Activated effector memory CD4-positive, alpha-beta T cell treated with Interleukin-2 at 50 U/mL for 16 hours (primary cell): Measurements from ENCODE around the gene BAIAP2.
"Not testable (repeated sequence)": the region's sequence is repeated elsewhere in the genome, so short reads cannot be mapped to it uniquely, and the experiment has no call there.

Experiments
- DNase-seq: peaks from one replicate; pipeline ENCODE4 v3.0.0-alpha.2; 2020

The BAIAP2 gene

DNA sequence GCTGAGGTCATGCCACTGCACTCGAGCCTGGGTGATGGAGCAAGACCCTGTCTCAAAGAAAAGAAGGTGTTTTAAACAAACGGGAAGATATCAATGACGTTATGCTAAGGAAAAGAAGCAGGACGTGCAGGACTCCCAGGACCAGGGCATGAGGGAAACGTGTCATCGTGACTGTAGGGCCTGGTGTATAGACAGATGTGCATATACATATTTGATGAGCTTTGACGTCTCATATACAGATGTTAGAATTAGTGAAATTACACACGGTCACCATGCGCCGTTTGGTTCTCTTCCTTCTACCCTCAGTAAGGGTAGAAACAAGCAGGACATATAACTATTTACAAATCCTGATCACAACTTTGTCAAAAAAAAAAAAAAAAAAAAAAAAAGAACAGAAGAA is 112.8 kb downstream of the BAIAP2 start:
- DNase-seq: no peak

DNA sequence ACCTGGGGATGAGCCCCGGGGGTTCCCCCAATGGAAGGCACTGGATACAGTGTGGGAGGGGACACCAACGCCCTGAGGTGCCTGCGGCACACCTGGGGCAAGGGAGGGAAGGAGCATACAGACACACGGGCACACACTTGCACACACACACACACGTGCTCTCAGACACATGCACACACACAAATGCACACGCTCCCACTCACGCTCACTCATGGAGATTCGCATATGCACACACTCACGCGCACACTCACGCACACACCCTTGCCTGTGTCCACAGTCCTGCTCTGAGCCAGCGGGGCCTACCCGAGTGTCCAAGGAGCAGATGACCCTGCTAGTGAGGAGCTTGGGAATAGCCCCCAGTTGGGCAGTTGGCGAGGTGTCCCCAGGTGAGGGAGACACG is 113.6 kb downstream of the BAIAP2 start:
- DNase-seq: no peak

DNA sequence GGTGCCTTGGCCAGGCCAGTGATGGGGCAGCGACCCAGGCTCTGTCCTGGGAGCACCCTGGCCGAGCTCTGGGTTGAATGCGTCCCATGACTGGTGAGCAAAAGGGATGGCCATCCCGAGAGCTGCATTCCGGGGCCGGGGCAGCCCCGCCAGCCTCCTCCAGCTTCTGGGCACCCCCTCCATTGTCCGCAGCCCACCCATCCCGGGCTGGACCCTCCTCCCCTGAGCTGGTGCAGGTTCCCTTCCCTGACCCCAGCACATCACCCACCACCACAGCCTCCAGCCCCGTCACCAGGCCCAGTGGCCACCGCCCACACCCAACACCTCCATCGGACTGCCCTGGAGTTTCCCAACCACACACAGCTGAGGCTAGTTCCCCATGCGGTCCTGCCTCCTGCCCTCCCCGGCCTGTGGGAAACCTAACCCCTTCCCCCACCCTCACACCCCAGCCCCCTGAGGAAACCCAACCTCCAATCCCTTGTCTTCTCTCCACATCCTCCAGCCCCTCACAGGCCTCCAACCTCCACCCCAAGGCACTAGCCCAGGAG is 114.1 kb downstream of the BAIAP2 start:
- DNase-seq: no peak

DNA sequence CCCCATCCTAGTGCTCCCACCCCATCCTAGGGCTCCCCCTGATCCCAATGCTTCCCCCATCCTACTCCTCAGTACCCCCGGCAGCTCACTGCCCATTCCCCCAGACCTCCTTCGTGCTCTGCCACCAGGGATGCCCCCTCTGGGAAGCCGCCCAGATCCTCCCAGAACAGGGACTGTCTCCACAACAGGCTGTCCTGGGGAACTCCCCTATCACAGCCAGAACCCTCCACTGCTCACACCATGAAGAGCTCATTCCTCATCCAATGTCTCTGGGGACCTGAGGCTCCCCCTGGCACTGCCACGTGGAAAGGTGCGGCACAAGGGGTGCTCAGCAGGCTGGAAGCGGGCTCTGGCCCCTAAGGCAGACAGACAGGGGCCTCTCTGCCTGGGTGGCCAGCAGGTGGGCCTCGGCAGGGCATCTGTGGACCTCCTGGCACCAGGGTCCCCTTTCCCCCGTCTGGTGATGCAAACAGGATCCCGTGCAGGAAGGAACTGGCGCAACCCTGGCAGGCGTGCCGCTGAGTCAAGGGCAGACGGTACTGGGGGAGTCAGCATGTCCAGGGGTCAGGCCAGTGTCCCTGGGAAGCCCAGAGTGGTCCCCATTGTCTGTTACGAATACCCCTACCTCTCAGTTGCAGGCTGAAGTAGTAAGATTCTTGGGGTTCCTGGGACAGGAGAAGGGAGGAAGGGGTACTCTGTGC is 115.6 kb downstream of the BAIAP2 start:
- DNase-seq: no peak

DNA sequence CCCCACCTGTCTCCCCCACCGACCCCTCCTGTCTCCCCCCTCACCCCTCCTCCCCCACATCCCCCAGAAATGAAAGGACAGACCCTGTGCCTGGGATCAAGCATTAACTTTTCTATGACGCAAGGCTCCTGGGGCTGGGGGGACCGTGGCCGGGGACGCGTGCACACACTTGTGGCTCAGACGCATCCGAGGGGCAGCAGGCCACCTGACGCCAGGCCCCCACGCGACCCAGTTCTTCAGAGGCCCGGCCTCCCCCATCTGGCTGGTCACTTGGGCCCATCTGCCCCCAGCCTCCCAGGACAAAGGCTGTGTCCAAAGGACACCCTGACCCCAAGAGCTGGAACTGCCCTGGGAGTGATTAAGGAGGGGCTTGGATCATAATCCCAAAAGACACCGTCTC is 116.3 kb downstream of the BAIAP2 start:
- no peak for DNase-seq

DNA sequence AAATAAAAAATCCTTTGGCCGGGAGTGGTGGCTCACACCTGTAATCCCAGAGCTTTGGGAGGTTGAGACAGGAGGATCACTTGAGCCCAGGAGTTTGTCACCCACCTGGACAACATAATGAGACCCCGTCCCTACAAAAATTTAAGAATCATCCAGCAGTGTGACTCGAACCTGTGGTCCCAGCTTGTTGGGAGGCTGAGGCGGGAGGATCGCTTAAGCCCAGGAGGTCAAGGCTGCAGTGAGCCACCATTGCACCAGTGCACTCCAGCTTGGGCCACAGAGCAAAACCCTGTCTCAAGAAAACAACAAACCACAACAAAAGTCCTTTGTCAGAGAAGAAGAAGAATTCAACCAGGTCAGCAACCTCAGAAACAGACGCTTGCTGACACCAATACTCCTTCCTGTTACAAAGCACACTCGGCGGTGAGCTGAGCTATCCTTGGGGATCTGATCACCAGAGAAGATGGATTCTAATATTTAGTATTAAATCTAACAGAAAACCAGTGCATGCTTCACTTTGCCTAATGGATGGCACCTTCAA is 117.4 kb downstream of the BAIAP2 start:
- no peak for DNase-seq

DNA sequence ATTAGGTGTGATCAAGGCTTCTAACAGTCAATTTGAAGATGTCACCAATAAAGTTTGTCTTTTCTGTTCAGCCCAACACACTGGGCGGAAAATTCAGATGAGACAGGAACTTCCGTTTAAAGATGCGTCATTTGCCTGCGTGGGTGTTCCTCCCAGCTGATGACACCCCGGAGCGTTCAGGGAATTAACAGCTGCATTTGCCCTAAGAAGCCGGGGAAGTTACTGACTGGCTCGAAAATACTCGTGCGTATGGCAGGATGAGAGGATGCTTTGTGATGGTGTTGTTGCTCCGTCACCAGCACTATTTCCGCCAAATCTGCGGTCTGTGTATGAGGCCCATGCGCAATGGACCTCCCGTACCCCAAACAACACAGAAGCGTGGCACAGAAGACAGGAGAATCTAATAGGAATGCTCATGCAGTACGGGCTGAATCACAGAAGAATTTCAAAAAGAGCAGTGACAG is 118.4 kb downstream of the BAIAP2 start:
- DNase-seq: no peak

DNA sequence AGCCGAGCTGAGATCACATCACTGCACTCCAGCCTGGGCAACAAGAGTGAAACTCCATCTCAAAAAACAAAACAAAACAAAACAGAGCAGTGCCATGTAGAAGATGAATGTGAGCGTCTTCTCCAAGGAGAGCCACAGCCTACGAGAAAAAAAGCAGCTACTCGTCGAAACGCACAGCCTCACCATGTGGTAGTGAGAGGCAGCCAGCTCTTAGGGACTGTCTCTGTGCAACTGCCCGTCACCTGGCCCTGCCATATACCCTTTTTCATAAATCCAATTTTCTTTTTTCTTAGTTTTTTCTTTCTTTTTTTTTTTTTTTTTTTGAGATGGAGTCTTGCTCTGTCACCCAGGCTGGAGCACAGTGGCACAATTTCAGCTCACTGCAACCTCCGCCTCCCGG is 119.1 kb downstream of the BAIAP2 start:
- not testable (repeated sequence) for DNase-seq

DNA sequence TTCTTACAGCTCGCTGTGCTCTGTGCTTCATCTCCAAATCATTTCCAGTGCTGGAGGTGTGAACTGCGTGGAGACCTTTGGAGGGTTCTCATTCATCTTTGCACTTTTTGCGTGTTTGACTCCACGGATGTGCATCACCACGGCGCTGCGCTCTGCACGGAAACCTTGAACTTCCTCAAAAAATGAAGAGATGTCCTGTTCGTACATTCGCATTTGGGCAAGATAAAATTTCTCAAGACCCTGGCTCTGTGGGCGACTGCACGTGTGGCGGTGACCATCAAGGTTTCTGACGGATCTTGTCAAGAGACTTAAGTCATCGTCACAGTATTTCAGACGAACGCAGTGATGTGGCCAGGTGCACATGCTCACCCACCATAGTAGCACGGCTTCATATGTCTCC is 120.0 kb downstream of the BAIAP2 start:
- DNase-seq: no peak

DNA sequence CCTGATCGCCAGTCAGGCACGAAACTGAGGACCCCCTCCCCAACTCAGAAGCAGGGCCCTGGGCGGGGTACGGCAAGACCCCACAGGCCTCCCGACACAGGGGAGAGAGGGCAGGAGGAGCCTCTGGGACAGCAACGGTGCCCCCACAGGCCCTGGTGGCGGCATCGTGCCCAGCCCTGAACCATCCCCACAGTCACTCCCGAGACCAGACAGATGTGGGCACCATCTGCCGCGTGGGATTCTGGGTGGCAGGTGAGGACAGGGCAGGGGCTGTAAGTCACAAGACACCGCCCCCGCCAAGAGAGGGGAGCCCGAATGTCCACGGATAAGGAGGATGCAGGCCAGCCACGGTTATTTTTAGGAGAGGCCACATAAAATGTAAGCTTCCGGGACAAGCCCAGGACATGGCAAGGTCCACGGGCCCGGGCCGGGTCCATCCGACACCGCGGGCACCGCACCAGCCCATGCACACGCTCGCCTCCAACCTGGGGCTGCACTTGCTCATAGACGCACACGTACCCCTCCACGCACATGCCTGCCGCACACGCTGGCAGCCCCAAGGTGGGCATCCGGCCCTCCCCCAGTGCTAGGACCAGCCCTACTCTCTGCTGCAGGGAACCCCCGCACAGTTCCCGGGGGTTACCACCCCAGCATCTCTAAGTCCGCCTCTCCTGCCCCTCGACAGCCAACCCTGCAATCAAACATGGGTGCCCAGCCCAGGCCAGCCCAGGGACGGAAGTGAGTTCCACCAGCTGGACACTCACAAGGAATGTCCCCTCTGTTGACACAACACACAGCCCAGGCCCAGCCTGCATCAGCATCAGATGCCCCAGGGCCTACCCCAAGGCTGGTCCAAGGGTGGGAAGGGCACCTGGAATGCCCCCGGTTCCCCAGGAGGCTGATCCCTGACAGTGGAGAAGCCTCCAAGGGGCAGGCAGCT is 122.2 kb downstream of the BAIAP2 start:
- DNase-seq: no peak

DNA sequence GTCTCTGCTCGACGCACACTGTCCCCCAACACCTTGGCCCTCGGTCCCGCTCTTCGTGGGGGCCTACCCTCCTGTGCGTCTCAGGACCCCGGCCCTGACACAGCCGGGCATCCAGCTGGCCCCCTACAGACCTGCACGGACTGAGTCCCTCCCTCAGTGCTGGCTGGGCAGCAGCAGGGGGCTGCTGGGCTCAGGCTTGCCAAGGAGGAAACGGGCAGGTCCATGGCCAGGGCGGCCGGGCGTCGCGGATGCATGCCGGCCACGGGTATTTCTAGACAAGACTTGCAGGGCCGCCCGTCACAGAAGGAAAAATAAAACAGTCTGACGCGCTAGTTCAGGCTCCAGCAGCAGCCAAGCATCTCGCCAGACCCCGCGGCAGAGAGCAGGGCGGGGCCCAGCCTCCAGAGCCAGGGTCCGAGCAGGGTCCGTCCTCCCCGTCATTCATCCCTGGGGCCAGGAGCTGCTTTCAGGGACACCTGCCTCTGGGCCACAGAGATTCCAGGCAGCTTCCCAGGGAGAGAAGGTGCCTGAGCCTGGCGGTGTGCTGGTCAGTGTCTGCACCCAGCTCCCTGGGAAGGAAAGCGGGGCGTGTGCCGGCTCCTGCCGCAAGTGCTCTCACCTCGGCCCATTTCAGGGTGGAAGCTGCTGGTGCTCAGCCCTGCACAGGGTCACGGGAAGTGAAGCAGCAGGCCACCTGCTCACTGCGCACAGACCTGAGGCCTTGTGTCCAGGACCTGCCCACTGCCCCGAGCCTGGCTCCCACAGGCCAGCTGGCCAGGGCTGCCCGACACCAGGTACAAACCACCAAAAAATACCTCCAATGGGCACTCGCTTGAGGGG is 123.1 kb downstream of the BAIAP2 start:
- no peak for DNase-seq

DNA sequence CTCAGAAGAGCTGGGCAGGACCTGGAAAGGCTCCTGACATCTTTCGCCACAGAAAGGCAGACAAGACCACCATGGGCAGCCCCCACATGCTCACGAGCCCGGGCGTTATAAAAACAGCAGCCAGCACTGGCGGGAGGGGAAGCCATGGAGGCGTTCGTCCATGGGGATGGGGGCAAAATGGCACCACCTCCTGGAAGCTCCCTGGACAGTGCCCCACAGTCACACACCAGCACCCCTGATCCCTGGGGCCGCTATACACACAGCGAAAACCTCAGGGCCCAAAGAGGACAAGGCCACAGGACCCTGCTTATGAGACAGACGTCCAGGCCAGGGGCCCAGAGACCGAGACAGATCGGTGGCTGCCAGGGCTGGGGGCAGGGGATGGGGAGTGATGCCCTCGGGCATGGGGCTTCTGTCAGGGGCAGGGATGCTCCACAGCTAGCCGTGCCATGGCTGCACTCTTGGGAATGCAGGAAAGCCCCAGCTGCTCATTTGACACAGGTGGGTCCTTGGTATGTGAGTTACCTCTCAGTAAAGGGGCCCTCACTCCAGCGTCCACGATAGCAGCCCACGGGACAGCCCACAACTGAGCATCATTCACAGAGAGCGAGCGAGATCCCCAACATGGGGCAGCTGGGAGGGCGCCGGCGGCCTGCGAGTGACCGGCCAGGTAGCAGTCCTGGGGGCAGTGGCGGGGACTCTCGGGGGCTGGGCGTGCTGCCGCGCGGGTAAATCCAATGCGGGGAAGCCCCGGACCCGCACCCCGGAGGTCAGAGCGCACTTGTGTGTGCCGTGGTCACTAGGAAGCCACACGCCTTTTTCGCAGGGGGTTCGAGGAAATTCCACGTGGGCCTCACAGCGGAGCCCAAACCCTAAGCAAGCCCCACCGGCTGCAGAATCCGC is 124.0 kb downstream of the BAIAP2 start:
- DNase-seq: no peak

DNA sequence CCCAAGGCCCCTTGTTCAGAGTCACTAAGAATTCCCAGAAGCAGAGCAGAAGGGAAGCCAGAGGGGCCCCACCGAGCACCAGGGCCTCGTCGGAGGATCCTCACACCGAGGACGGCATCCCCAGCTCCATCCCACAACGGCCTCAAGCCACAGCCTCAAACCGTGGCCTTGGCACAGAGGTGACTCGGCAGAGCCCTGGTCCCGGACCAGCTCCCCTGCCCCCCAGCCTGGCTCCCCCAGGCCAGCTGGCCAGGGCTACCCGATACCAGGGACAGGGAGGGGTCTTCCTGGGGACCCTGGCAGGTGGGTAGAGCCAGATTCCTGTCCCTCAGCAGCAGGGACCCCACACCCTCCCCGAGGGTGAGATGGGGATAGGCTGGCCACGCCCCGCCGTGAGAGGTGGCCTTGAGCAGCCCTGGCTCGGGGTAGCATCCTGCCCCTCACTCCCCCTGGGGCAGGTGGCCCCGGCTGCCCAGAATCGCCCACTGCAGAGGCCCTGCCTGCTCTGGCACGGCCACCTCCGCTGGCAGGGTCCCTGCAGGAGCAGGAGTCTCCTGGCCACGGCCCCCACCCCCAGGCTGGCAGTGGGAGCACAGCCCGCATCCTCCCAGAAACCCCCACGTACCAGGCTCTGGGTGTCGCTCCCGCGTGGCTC is 124.8 kb downstream of the BAIAP2 start:
- no peak for DNase-seq

DNA sequence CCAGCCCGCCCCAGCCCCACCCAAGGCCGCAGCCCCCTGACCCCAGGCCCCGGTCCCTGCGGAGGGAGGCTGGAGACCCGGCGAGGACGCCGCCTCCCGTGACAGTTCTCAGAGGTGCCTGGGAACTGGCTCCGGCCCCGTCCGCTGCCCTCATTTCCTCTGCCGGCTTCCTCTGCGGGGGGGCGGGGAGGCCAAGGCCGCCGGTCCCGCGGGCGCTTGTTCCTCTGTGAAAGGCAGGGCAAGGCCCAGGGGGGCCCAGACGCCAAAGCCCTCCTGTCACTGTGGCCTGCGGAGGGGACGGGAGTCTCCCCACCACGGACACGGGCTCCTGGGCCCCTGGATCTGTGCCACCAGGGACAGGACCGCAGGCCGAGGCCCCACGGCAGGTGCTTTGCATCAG is 125.4 kb downstream of the BAIAP2 start:
- DNase-seq: no peak

DNA sequence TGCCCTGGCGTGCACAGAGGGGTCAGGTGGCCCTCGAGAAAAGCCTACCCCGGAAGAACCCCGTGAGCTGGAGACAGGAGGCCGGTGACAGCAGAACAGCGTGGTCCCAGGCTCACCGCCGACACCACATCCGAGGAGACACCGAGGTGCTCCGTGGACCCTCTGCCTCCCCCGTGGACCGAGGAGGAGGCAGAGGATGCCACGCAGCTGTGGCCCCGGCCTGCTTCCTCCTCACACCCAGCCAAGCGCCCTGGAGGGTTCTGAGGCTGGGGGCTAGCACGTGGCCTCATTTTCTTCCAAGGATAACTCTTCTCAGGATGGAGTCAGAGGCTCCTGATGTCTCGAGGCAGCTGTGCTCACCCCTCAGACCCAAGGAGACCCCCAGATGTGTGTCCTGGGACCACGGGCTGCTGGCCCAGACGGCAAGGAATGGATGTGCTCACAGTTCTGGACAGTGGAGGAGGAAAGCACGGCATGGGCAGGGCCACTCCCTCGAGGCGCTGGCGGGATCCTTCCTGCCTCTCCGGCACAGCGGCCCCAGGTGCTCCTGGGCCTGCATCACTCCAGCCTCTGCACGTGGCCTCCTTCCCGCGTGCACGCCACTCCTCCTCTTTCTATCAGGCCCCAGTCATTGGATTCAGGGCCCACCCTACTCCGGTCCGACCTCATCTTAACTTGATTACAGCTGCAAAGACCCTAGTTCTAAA is 125.9 kb downstream of the BAIAP2 start:
- DNase-seq: no peak

DNA sequence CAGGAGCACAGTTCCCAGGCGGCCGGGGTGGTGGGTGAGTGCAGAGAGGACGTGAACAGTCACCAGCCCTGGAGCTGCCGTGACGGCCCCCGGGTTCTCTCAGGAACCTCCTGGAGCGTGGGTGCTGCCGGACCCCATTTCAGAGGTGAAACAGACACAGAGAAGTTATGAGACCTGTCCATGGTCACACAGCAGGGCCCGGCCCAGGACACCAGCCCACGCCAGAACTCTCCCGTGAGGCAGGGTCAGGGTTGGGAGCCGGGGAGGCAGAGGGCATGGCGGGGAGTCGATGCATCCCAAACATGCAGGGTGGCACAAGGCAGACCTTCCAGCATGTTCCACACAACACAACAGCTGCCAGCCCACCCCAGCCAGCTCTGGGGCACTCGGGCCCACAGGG is 126.6 kb downstream of the BAIAP2 start:
- DNase-seq: no peak

DNA sequence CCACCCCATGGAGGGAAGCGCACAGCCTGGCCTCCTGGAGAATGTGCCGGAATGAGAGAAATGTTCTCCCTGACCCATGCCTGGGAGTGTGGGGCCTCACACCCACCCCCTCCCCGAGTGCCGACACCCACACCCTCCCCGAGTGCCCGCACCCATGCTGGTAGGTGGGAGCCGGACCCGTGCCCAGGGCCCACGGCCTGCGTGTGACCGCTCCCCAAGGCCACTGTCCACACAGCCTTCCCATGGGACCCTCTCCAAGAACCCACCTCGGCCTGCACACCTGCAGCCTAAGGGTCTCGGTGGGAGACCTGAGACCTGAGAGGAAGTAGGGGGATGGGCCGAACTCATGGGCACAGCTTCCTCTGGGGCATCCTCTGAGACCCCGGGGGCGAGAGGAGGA is 127.0 kb downstream of the BAIAP2 start:
- DNase-seq: no peak

DNA sequence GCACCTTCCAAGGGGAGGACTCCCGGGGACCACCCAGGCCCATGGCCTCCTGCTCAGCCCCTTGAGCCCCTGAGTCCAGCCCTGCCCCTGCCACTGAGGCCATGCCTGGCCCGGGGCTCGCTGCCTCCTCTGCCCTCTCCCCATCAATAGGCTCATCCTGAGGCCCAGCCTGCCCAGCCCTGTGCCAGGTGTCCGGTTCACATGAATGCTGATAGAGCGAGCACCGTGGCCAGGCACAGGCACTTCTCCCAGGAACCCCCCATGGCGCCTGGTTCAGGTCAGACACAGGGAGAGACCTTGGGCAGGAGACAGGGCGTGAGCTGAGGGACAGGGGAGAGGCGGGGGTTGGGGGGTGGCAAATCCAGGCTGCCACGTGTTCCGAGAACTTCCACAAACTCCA is 127.5 kb downstream of the BAIAP2 start:
- no peak for DNase-seq

DNA sequence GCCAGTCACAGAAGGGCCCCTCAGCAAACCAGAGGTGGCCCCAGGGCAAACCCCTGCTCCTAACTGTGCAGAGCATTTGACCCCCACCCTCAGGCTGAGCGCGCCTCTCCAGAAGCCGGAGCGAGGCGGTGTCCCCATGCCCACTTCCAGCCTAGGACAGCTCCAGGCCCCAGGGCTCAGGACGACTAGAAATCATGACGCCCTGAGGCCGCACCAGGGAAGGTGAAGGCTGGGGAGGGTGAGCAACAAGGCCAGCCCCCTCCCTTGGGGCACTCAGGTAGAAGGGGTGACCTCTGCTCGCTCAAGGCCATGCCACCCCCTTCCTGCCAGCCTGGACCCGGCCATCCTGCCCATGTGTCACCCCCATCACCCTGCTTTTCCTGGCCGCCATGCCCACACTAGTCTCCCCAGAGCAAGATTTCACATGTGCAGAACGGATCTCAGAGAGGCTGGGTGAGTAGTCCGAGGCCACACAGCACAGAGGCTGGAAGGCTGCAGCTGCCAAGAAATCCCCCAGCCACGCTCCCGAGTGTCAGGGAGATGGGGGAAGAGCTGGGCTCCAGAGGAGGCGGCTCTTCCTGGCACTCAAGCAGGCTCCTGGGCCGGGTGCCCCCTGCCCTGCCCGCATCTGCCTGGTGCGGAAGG is 128.2 kb downstream of the BAIAP2 start:
- DNase-seq: no peak
